Measurements from ENCODE around the gene LALBA.
A peak's percentile ranks its signal among the peaks of the same experiment; 100 is the strongest.

Gene LALBA

GRCh38 chr12:48569946-48570345, at the start of gene LALBA:
LALBA (minus strand) TSS chr12:48570046; CDS start chr12:48570020, 26 bp downstream.
- ChIA-PET CTCF (no interaction called here), POLR2A (ENCODE audit: low non-redundant PET) (interaction anchor here (0.7 kb wide), 1 partner anchor 47 kb away, joined by 3 read pairs; no protein-coding TSS in a partner anchor)
- DNase-seq (ENCODE audit: low spot score): no peak
- H3K27ac ChIP-seq: no peak within 1 kb of the TSS
- TF ChIP-seq CTCF (conservative IDR thresholded peaks at IDR 0.05; ENCODE audit: low read depth): no peak

GRCh38 chr12:48618541-48618940, 48.7 kb upstream of the LALBA start:
- ChIA-PET CTCF (interaction anchor here (0.6 to 4.2 kb wide), 23 partner anchors 8 to 616 kb away, joined by 3 to 79 read pairs (median 3); no protein-coding TSS in a partner anchor), POLR2A (ENCODE audit: low non-redundant PET) (no interaction called here)
- H3K27ac ChIP-seq: no peak overlapping the region
- peak; percentile 70 for DNase-seq (ENCODE audit: low spot score)
- peak; percentile 97 for TF ChIP-seq CTCF (conservative IDR thresholded peaks at IDR 0.05; ENCODE audit: low read depth)

- DNase-seq (ENCODE audit: low spot score): no peak
- no peak overlapping the region for H3K27ac ChIP-seq
- POLR2A ChIA-PET (ENCODE audit: low non-redundant PET): no interaction called here
- CTCF ChIA-PET: no interaction called here
- no peak for TF ChIP-seq CTCF (conservative IDR thresholded peaks at IDR 0.05; ENCODE audit: low read depth)
These were observed 45.8 kb upstream of the LALBA start for GRCh38 chr12:48615681-48616080.

- H3K27ac ChIP-seq: no peak overlapping the region
- no peak for TF ChIP-seq CTCF (conservative IDR thresholded peaks at IDR 0.05; ENCODE audit: low read depth)
- ChIA-PET CTCF (no interaction called here), POLR2A (ENCODE audit: low non-redundant PET) (no interaction called here)
- DNase-seq (ENCODE audit: low spot score): no peak
These were observed 43.5 kb upstream of the LALBA start for GRCh38 chr12:48613321-48613720.

- no peak for TF ChIP-seq CTCF (conservative IDR thresholded peaks at IDR 0.05; ENCODE audit: low read depth)
- no peak for DNase-seq (ENCODE audit: low spot score)
- no peak overlapping the region for H3K27ac ChIP-seq
- ChIA-PET CTCF (interaction anchor here (1.1 kb wide), 1 partner anchor 16 kb away, joined by 5 read pairs; no protein-coding TSS in a partner anchor), POLR2A (ENCODE audit: low non-redundant PET) (no interaction called here)
These were observed 32.5 kb upstream of the LALBA start for GRCh38 chr12:48602192-48602989.

GRCh38 chr12:48601013-48601756, 31.3 kb upstream of the LALBA start:
- H3K27ac ChIP-seq: no peak overlapping the region
- CTCF ChIA-PET: interaction anchor here (0.7 kb wide), 1 partner anchor 9 kb away, joined by 3 read pairs; no protein-coding TSS in a partner anchor
- no peak for DNase-seq (ENCODE audit: low spot score)
- no peak for TF ChIP-seq CTCF (conservative IDR thresholded peaks at IDR 0.05; ENCODE audit: low read depth)
- POLR2A ChIA-PET (ENCODE audit: low non-redundant PET): no interaction called here

Data from RWPE1 (cell line).